Activated T-cell treated with anti-CD3 and anti-CD28 coated beads for 48 hours (primary cell): ENCODE data around the gene SINHCAF.
A peak's percentile ranks its signal among the peaks of the same experiment; 100 is the strongest.
"Not testable (repeated sequence)": the region's sequence is repeated elsewhere in the genome, so short reads cannot be mapped to it uniquely, and the experiment has no call there.

Experiments used
- DNase-seq: peaks from one replicate; pipeline ENCODE4 v3.0.0-alpha.2; 2020; ENCODE audit warnings: low read depth

The SINHCAF gene

DNA sequence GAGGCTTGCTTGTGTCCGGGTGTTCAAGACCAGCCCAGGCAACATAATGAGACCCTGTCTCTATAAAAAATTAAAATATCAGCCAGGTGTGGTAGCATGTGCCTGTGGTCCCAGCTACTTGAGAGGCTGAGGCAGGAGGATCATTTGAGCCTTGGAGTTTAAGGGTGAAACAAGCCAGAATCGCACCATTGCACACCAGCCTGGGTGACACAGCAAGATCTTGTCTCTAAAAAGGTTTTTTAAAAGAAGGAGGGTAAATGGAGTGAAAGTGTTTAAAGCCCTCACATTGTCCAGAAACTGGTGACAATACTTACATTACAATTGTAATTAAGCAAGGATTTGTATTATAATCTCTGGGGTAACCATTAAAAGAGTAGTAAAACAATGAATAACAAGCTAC, 64.2 kb downstream of the SINHCAF start:
- no peak for DNase-seq

DNA sequence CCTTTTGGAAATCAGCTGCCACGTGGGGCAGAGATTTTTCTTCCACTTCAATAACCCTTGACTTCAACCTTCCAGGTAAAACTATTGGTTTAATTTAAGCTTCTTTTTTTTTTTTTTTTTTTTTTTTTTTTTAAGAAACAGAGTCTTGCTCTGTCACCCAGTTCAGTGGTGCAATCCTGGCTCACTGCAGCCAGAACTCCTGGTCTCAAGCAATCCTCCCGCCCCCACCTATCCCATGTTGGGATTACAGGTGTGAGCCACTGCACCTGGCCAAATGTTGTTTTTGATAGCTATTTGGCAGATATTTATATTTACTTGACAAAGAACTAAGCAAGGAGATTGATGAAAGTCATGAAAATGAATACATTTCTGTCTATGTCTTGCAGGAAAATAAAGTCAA, 65.1 kb downstream of the SINHCAF start:
- no peak for DNase-seq

DNA sequence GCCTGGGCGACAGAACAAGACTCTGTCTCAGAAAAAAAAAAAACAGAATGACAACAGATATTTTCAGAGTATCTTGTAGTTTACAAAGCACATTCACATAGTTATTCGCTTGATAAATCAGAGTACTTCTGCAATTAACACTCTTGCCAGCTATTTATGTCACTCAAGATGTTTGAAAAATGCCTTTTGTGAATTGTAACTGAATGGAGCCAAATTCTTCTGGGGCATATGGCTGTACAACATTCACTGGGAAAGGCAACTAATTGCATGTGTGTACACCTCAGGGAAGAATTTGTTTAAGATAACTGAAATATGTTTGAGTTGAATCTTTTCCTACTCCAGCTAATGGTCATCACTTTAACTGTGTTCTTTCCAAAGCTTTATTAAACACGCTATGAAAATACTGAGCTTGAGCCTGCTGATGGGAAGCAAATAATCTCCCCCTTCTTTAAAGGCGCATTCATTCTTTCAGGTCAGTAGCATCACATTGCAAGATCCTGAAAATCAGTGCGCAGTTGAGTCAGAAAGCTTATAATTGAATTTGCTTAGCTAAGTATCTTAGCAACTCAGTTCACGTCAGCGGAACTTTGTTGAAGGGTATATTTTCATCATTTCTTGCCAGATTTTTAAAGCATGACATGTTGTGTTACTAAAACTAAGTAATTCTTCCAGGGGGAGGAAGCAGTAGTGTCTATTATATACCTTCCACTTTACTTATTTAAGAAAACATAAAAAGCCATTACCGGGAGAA, 66.6 kb downstream of the SINHCAF start:
- DNase-seq: no peak

DNA sequence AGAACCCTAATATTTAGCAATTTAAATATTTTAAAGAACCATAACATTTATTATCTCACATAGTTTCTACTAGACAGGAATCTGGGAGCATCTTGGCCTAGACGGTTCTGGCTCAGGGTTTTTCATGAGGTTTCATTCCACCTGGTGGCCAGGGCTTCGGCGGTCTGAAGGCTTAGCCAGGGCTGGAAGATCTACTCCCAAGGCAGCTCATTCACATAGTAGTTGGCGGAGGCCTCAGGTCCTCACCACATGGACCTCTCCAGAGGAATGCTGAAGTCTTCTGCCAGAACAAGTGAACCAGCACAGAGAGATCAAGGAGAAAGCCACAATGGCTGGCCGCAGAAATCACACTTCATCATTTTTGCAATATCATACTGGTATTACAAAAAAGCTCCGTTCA, 68.2 kb downstream of the SINHCAF start:
- no peak for DNase-seq

DNA sequence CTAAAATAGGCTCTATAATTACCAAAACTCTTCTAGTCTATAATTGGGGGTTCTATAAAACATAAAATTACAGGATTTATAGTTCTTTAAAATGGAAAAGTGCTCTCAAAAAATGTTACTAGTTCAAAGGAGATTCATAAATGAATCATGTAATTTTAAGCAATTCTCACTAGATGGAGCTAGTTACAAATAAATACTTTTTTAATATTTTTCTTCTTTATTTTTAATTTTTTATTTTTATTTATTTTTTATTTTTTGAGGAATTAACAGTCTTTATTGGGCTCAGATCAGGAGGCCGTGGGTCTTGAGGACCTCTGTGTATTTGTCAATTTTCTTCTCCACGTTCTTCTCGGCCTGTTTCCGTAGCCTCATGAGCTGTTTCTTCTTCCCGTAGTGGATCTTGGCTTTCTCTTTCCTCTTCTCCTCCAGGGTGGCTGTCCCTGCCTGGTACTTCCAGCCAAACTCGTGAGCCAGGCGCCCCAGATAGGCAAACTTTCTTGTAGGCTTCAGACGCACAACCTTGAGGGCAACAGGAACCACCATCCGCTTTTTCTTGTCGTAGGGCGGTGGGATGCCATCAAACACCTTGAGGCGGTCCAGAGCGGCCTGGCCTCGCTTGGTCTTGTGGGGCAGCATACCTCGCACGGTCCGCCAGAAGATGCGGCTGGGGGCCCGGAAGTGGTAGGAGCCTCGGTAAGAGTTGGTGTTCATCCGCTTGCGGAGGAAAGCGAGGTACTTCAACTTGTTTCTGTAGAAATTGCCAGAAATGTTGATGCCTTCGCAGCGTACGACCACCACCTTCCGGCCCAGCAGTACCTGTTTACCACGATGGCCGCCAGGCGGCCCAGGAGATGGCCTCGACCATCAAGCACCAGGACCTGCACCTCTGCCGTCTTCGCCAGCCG, 74.0 kb downstream of the SINHCAF start:
- peak; percentile 8 for DNase-seq

DNA sequence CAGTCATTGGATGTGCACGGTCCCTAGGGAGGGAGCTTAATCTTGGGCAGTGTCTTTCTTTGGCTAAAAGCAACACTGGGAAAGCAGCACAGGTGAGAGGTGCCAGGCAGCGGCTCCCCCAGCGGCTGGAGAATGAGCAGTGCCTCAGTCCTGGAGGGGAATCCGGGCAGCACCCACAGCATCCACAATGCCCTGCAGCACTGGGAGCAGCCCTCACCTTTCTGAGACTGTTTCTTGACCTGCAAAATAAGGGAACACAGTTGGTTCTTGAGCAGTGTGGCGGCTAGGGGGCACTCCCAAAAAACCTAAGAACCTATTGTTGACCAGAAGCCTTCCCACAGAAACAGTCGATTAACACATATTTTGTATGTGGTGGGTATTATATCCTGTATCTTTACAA, 75.8 kb downstream of the SINHCAF start:
- DNase-seq: no peak

DNA sequence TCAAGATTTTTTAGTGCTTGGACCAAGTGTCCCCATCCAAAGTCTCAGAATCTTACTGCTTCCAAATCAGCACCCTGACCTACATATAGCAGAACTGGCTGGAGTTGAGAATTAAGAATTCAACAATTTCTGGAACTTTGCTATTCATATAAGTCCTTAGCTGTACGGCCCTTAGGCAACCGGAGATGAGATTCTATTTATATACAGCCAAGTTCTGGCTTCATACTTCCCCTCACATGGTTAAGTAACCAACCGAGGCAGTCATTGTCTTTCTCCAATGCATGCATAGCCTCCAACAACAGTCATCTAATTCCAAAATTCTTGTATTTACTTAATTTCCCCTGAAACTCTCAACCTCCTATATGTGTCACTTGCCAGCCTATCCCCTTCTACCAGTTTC, 76.6 kb downstream of the SINHCAF start:
- DNase-seq: no peak

DNA sequence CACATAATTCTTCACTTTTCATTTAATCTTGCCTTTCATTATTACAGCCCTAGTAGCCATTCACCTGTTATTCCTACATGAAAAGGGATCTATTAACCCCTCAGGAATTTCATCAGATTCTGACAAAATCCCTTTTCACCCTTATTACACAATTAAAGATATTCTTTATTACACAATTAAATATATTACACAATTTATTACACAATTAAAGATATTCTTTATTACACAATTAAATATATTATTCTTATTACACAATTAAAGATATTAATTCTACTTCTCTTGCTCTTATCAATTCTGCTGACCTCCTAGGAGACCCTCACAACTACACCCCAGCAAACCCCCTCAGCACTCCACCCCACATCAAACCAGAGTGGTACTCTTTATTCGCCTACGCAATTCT, 77.1 kb downstream of the SINHCAF start:
- DNase-seq: no peak

DNA sequence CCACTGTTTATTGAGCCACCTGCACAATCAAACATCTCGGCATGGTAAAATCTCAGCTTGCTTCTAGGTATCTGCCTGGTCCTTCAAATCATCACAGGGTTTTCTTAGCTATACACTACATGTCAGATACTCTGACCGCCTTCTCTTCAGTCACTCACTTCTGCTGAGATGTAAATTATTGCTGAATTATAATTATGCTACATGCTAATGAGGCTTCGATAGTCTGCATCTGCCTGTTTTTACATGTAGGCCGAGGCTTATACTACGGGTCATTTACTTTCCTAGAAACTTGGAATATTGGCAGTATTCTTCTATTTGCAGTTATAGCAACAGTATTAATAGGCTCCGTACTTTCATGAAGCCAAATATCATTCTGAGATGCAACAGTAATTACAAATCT, 77.6 kb downstream of the SINHCAF start:
- no peak for DNase-seq

DNA sequence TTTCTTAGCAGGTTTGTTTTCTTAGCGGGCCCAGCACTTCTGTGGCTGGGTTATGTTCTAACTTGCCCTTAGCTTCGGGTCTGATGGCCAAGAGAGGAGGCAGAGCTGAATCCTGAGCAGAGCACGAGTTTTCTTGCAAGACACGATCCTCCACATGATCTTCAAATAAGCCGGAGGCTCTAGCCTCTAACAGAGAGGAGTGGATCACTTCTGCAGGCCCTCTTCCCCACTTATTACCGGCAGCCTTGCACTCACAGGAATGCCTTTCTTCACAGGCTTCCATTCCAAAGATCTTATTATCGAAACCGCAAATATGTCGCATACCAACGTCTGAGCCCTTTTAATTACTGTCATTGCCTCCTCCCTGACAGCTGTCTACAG, 79.5 kb downstream of the SINHCAF start:
- no peak for DNase-seq

DNA sequence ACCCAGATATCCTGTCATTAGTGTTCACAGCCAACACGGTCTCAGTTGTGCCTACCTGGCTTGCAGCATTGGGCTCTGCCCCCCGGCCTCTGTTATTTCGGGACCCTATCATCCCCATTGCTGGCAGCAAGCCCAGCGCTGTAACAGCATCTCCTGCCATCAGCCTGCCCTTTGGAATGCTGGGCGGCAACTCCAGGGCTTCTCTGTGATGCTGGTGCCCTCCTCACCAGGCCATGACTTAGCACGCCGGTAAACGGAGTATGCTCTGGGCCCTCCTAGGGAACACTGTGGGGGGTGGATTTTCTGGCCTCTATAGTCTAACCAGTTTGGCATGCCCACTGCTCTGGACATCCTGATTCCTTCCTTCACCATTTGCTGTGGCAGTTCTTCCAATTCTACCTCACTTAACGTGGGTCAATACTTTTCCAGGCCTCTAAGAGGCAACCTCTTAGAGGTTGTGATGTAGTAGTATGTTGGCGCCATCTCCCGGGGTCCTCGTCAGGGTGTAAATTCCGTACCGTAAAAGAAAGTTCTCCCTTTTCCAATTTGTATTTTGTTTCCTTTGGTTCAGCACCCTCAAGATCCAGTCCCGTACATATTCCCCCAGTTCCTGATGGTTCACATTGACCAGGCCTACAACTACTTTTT, 80.0 kb downstream of the SINHCAF start:
- DNase-seq: no peak

DNA sequence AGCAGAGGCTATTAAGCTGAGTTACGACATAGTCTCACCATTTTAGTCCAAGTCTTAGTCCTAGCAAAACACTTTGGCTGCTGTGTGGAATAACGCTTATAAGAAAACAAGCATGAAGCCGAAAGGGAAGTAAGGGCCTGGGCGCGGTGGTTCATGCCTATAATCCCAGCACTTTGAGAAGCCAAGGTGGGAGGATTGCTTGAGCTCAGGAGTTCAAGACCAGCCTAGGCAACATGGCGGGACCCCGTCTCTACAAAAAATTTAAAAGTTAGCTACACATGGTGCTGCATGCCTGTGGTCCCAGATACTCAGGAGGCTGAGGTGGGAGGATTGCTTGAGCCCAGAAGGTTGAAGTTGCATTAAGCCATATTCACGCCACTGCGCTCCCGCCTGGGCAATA, 83.5 kb downstream of the SINHCAF start:
- DNase-seq: not testable (repeated sequence)

DNA sequence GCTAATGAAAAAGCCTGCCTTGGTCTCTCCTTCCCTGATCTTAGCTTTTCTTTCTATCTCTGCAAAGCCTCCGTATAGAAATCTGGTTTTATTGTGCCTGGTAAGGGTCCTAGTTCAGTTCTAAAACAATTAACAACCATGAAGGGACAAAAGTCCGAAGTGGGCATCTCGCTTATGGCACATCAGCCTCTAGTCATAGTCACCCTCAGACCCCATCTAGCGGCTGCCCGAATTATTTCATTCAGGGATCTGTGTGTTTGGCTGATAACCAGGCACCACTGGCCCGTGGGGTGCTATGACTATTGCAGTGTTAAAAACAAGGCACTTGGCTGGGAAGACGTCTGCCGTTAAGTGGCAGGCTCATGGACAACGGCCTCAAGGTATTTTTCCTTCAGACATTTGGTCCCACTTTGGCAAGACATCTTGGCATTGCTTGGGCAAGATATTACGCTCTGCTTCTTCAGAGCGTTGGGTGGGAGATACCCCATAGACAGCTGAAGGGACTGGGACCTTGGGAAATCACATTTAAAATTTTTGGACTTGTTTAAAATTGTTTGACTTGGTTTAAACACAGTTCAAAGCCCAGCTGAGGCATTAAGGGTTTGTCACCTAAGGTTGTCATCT, 87.1 kb downstream of the SINHCAF start:
- peak; percentile 49 for DNase-seq

DNA sequence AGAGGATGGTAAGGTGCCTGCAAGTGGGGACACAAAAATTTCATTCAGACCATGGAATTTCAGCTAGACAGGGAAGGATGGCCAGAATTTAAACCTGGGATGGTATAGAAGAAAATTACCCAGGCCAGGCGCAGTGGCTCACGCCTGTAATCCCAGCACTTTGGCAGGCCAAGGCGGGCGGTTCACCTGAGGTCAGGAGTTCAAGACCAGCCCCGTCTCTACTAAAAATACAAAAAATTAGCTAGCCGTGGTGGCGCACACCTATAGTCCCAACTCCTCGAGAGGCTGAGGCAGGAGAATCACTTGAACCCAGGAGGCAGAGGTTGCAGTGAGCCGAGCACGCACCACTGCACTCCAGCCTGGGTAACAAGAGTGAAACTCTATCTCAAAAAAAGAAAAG, 87.6 kb downstream of the SINHCAF start:
- not testable (repeated sequence) for DNase-seq

DNA sequence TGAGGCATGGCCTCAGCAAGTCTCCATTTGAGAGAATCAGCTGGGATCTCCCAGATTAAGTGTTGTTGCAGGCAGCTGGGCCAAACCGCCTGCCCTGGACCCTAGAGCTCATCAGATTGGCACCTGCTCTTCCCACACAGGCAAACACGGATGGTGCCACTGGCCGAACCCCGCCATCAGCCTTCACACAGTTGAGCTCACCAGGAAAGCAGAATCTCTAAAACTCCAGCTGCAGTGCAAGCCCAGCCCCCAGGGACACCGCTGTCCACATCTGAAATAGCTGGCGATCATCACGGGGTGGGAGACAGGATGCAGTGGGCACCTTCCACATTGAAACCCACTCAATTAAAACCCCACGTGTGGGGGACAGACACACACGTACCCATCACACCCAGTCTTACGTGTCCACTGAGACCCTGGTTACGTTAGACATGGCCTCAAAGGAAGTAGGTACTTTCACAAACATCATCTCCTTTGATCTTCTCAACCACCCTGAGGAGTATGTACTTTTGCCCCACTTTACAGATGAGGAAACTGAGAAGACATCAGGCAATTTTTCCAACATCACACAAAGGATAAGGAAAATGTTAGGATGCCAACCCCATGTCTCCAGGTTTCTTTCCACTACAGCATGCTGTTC, 88.8 kb downstream of the SINHCAF start:
- no peak for DNase-seq

DNA sequence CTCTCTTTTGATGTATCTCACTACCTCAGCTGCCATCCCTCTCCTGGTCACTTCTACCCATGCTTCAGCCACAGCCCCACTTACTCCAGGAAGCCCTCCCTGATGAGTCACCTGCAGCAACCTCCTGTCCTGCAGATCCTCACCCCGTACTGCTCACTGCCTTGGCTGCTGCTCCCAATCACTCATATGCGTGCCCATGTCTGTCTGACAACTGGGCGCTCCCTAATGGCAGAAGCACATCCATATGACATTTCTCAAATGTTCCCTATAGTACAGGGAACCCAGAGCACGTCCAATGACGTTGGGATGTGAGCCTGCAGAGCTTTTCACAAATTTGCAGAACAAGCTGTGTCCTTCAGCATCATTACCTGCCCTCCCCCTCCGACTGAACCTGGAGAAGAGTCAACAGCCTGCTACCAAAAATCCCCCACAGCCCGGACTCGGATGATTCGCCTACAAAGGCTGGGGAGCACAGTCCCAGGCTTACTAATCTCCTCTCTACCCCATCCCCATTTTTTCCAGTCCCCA, 90.0 kb downstream of the SINHCAF start:
- DNase-seq: no peak

DNA sequence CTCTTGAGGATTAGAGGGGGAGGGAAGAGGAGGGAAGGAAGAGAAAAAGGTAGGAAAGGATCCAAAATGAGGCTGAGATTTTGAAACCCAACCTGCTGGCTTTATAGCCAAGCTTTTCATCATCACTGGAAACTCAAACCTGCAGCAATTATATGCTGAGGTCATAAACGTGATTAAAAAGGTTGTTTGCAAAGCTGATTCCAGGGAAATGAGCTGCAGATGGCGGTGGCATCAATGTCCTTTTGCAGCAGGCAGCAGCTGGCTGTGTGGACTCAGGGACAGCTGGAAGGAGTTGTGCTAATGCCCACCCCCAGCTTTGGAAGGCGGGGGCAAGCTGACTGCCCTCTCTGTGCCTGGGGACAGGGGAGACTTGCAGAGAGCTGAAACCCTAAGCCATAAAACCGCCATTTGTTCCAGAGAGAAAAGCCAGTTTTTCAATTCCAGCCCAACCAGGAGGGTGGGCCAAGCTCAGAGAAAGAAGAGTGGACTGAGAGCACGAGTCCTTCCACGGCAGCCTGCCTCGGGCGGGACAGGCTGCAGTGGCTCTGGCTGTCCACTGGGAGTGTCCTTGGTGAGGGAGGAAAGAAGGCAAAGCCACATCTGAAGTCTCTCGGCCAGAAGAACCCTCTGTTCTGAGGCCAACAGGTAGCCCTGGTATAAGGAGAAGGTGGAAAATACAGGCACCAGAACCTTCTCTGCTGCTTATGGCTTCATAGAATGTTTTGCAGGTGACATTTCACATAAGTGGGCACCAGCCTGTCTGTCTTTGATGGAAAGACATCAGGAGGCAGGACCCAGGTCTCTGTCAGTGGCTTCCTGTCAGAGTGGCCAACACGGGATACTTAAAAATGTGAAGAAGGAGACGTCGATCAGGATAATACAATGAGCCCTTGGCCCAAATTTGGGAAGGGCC, 90.7 kb downstream of the SINHCAF start:
- DNase-seq: no peak

DNA sequence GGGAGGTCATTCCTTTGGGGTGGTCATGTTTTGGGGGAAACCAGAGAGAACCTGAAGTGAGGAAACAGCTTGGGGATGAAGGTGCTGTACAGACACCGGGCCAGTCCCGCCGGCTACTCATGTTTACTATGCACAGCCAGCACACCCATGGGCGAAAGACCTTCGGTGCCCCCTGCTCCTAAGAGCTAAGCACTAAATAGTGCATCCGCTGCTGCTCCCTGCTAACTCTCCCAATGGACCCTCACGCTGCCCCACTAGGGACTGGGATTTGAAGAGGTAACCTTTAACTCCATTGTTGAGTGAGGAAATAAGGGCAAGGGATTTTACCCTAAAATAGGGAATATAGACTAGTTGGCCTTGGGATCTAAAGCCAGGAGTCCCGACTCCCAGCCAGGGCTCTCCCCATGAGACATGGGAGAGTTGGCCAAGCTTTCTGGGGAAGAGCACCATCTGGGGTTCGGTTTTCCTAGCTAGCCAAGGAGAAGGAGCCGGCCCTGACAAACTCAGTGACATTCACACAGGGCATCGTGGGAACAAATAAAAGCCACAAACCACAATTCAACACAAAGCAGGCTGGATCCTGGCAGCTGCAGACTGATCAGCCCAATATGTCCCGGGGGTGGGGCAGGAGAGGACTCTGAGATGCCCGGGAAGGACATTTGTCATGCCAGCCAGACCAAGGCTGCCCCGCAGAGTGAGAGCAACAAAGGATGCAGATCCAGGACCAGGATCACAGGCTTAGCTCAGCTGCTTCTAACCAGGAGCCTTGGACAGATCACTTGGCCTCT, 91.7 kb downstream of the SINHCAF start:
- no peak for DNase-seq

DNA sequence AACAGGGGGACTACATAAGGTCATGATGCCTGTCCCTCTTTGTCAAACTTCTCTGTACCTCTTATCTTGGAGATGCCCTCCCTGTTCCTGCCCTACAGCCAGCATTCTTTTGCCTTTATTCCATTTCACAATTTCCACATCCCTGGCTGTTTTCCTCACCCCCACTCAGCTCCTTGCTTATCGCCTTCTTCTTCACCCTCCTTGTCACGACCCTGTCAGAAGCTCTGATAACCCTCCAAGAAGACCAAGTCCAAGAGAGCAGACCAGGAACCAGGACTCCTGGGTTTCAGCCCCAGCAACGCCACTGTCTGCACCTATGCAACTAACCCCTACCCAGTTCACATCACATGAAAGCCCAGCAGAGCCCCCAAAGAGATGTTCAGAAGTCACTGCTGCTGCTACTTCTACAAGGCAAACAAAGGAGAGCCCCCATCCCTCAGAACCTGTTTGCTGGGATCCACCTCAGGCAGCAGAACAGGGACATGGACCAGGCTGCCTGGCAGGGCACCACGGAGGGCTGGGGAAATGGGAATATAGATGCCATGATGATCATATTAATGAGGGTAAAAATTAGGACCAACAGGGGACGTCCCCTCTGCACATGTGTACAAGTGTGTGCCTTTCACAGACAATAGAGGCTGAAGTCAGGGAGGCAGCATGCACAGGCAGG, 92.8 kb downstream of the SINHCAF start:
- no peak for DNase-seq
